Neural cell (in vitro differentiated cells): ENCODE data around the gene SLC2A5.

Experiments
- CTCF ChIP-seq: fragments of 450-650 bp; IDR thresholded peaks from 2 replicates; pipeline ENCODE4 v1.5.1; 2014; ENCODE audit warnings: antibody characterized with exemption, mild to moderate bottlenecking, moderate library complexity; ENCODE audit not compliant: poor library complexity, severe bottlenecking
- EP300 ChIP-seq: fragments of 450-650 bp; conservative IDR thresholded peaks from 2 replicates; pipeline ENCODE4 v1.6.1; 2014; ENCODE audit warnings: antibody characterized with exemption, mild to moderate bottlenecking, moderate library complexity; ENCODE audit not compliant: poor library complexity, severe bottlenecking
- EZH2 ChIP-seq: fragments of 200-600, 300-800 bp; shearing (Covaris generic), sonication (generic); IDR thresholded peaks from 2 replicates; pipeline ENCODE4 v1.6.1; 2014; ENCODE audit warnings: antibody characterized with exemption, low read length, borderline replicate concordance, mild to moderate bottlenecking; ENCODE audit not compliant: insufficient read depth, poor library complexity, severe bottlenecking
- MXI1 ChIP-seq: fragments of 450-650 bp; conservative IDR thresholded peaks from 2 replicates; pipeline ENCODE4 v1.6.1; 2014; ENCODE audit warnings: antibody characterized with exemption, mild to moderate bottlenecking; ENCODE audit not compliant: poor library complexity, severe bottlenecking
- REST ChIP-seq: IDR thresholded peaks from 2 replicates; pipeline ENCODE4 v1.6.1; 2012; ENCODE audit warnings: borderline replicate concordance
- SMC3 ChIP-seq: fragments of 450-650 bp; conservative IDR thresholded peaks from 2 replicates; pipeline ENCODE4 v1.6.1; 2014; ENCODE audit warnings: antibody characterized with exemption, mild to moderate bottlenecking, moderate library complexity; ENCODE audit not compliant: poor library complexity
- TAF1 ChIP-seq: IDR thresholded peaks from 2 replicates; pipeline ENCODE4 v1.6.1; 2012; ENCODE audit warnings: low read depth

- no peak for TF ChIP-seq MXI1
- no peak for TF ChIP-seq EZH2
- no peak for TF ChIP-seq CTCF
- TF ChIP-seq SMC3 = no peak
- TF ChIP-seq EP300 = no peak
- no peak for TF ChIP-seq TAF1
- TF ChIP-seq REST = no peak
Observed at GRCh38 chr1:9073143-9073542, 3.7 kb upstream of the SLC2A5 start.
